ENCODE results near the gene SIPA1L3.

GRCh38 chr19:37970699-37971098, 63.7 kb downstream of the SIPA1L3 start:
- no peak for TF ChIP-seq CTCF (IDR thresholded peaks at IDR 0.05)
- no peak for TF ChIP-seq POLR2AphosphoS5 (IDR thresholded peaks at IDR 0.05; ENCODE audit: low read depth, low read length)
- TF ChIP-seq REST (IDR thresholded peaks at IDR 0.05; ENCODE audit: insufficient read depth in 1 of 2, low read depth in 2 of 2, low read length in 1 of 2) = no peak

Measured in Panc1 (cell line).